Mammary epithelial cell (primary cell): ENCODE data around the gene BIK.

Experiments
- EZH2 ChIP-seq: IDR thresholded peaks from 2 replicates; pipeline ENCODE4 v1.6.1; 2012; ENCODE audit warnings: low read length, inconsistent platforms, borderline replicate concordance
- TF ChIP-seq, protein P1 (sequence below), 2 donors: IDR thresholded peaks in 1 of 2; conservative IDR thresholded peaks in 1 of 2; 2 replicates each; pipeline ENCODE4 v1.5.1; 2011 to 2012; ENCODE audit warnings: inconsistent platforms in 2 of 2, low read length in 2 of 2, mild to moderate bottlenecking in 2 of 2, control low read depth in 1 of 2, low read depth in 1 of 2; ENCODE audit not compliant: insufficient read depth in 1 of 2; ENCODE audit errors: extremely low read depth in 1 of 2

DNA sequence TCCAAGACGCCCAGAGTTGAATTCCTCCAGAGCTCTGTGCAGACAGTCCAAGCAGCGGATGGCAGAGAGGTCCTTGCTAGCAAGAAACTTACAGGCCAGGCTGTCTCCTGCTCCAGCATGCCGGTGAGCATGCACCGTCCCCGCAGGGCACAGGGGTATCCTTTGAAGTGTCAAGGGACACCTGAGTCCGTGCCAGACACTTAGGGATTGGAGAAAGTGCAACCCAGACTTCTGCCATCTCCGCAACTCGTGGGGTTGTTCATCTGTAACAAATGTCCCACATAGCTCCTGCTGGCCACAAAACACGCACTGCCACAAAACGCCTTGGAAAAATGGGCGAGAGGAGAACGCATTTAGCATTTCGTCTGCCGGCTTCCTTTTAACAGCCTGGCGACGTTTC, 54.1 kb downstream of the BIK start:
- TF ChIP-seq, protein P1, sequence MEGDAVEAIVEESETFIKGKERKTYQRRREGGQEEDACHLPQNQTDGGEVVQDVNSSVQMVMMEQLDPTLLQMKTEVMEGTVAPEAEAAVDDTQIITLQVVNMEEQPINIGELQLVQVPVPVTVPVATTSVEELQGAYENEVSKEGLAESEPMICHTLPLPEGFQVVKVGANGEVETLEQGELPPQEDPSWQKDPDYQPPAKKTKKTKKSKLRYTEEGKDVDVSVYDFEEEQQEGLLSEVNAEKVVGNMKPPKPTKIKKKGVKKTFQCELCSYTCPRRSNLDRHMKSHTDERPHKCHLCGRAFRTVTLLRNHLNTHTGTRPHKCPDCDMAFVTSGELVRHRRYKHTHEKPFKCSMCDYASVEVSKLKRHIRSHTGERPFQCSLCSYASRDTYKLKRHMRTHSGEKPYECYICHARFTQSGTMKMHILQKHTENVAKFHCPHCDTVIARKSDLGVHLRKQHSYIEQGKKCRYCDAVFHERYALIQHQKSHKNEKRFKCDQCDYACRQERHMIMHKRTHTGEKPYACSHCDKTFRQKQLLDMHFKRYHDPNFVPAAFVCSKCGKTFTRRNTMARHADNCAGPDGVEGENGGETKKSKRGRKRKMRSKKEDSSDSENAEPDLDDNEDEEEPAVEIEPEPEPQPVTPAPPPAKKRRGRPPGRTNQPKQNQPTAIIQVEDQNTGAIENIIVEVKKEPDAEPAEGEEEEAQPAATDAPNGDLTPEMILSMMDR (conservative IDR thresholded peaks at IDR 0.05 in 1 of 2, IDR thresholded peaks at IDR 0.05 in 1 of 2; ENCODE audit: extremely low read depth in 1 of 2, insufficient read depth in 1 of 2, low read depth in 1 of 2, low read length in 2 of 2) = no peak
- no peak for TF ChIP-seq EZH2
